ENCODE measurements around the gene KDM4C.

DNA sequence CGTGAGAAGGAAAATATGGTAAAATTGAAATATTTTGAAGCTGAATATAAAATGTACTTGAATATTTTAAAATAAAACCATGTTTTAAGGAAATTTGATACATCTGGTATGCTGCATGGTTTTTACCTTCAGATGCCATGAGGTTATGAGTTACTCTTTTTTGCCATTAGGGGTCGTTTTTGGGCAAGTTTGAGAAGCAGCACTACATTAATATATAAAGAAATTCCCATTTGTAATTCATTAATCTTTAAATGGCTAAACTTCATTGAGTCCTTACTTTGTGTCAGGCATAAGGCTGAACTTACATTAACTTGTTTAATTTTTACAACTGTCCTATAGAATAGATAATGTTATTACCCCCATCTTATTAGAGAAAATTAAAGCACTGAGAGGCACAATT lies 152.3 kb downstream of the KDM4C start:
- TF ChIP-seq, protein P1, sequence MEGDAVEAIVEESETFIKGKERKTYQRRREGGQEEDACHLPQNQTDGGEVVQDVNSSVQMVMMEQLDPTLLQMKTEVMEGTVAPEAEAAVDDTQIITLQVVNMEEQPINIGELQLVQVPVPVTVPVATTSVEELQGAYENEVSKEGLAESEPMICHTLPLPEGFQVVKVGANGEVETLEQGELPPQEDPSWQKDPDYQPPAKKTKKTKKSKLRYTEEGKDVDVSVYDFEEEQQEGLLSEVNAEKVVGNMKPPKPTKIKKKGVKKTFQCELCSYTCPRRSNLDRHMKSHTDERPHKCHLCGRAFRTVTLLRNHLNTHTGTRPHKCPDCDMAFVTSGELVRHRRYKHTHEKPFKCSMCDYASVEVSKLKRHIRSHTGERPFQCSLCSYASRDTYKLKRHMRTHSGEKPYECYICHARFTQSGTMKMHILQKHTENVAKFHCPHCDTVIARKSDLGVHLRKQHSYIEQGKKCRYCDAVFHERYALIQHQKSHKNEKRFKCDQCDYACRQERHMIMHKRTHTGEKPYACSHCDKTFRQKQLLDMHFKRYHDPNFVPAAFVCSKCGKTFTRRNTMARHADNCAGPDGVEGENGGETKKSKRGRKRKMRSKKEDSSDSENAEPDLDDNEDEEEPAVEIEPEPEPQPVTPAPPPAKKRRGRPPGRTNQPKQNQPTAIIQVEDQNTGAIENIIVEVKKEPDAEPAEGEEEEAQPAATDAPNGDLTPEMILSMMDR (IDR thresholded peaks at IDR 0.05; ENCODE audit: insufficient read depth, low read depth, low read length) = peak; percentile 53
- no peak for TF ChIP-seq EZH2 (IDR thresholded peaks at IDR 0.05; ENCODE audit: insufficient read depth, low read length)
